Naive B cell (primary cell): Measurements from ENCODE around the gene TRIP12. TPM values are rescaled to one million over a fixed set of nuclear protein-coding genes. Genes with fewer than 3 reads are reported as not detected.
A peak's percentile ranks its signal among the peaks of the same experiment; 100 is the strongest.

Experiments
- ATAC-seq, 2 donors: fragments of 150-1000 bp; cut with Tn5 transposase; 2 replicates each; pipeline ENCODE4 v1.10.0; 2021; ENCODE audit warnings: low read depth in 2 of 2, mild to moderate bottlenecking in 2 of 2, moderate library complexity in 2 of 2
- DNase-seq: peaks from one replicate; pipeline ENCODE4 v3.0.0; 2022
- H3K27ac Mint-ChIP-seq, 6 donors: one replicate each; pipeline ENCODE4 v1.8.0; 2020 to 2022; ENCODE audit warnings: mild to moderate bottlenecking in 6 of 6, mixed read lengths in 6 of 6, moderate library complexity in 5 of 6, inconsistent platforms in 2 of 6
- H3K27me3 Mint-ChIP-seq, 3 donors: one replicate each; pipeline ENCODE4 v1.8.0; 2021 to 2022; ENCODE audit warnings: mixed read lengths in 3 of 3, mild to moderate bottlenecking in 1 of 3
- H3K36me3 Mint-ChIP-seq, 2 donors: one replicate each; pipeline ENCODE4 v1.8.0; 2020 to 2022; ENCODE audit warnings: mixed read lengths in 2 of 2, inconsistent platforms in 1 of 2, mild to moderate bottlenecking in 1 of 2
- H3K4me1 Mint-ChIP-seq, 3 donors: one replicate each; pipeline ENCODE4 v1.8.0; 2020 to 2022; ENCODE audit warnings: mixed read lengths in 3 of 3, inconsistent platforms in 1 of 3, mild to moderate bottlenecking in 1 of 3, moderate library complexity in 1 of 3
- H3K4me3 Mint-ChIP-seq, 8 donors: one replicate each; pipeline ENCODE4 v1.8.0; 2020 to 2022; ENCODE audit warnings: mild to moderate bottlenecking in 8 of 8, mixed read lengths in 8 of 8, moderate library complexity in 8 of 8, inconsistent platforms in 2 of 8
- H3K9me3 Mint-ChIP-seq, 7 donors: one replicate each; pipeline ENCODE4 v1.8.0; 2020 to 2022; ENCODE audit warnings: mixed read lengths in 7 of 7, mild to moderate bottlenecking in 5 of 7, inconsistent platforms in 2 of 7, moderate library complexity in 1 of 7
- polyA plus RNA-seq, 6 donors: library from polyadenylated mRNA; unstranded; fragments of 300-500 nt; fragmentation: Illumina TruSeq; gene quantifications; one replicate each; pipeline ENCODE4 v1.2.3, GENCODE V29; 2021; ENCODE audit warnings: low read depth in 6 of 6

TRIP12 gene
- polyA plus RNA-seq, 6 donors from 2014 or later: 20.0 to 64.5 (median 46.1) TPM

DNA sequence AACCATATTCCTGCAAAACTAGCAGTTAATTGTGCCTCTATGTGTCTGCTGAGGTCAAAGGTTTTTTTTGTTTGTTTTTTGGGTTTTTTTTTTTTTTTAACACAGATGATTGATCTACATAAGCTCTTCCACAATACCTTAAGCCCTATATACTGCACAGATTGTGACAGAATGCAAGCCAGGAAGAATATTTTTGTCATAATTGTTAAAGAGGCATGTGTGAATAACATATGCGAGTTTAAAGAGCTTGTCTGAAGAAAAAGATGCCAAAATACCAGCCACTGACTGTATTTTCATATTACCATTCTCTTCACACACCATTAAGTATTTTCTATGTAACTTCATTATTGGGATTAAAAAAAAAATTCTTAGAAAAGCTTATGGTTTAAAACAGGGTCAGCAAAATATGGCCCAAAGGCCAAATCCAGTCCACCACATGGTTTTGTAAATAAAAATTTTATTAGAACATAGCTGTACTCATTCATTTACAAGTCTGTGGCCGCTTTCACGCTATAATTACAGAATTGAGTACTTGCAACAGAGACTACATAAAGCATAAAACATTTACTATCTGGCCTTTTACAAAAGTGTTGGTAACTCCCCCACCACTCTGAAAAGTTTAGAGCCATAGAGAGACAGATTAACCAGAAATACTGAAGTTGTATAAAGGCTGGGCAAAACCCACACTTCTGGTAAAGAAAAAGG is 89.9 kb downstream of the TRIP12 start:
- no peak for DNase-seq
- no peak for ATAC-seq
- Mint-ChIP-seq H3K9me3 (peaks cover 0 to 2% (median 0%) of the 10 kb centered on the region in 7 donors), H3K36me3 (peaks cover 10 to 15% of the 10 kb centered on the region in 2 donors), H3K27me3 (no peaks in the 10 kb centered on the region), H3K4me1 (no peaks in the 10 kb centered on the region), H3K27ac (peak overlapping the region in 1 of 6 donors; percentile 31), H3K4me3 (no peak overlapping the region)

GRCh38 chr2:229825476-229825875 is 96.3 kb downstream of the TRIP12 start:
- H3K36me3 Mint-ChIP-seq: peaks cover 35 to 45% of the 10 kb centered on the region in 2 donors
- ATAC-seq: no peak
- DNase-seq: no peak
- no peak overlapping the region for H3K4me3 Mint-ChIP-seq
- H3K27ac Mint-ChIP-seq: peak overlapping the region in 1 of 6 donors; percentile 54
- H3K4me1 Mint-ChIP-seq: peaks cover 0 to 6% (median 0%) of the 10 kb centered on the region in 3 donors
- H3K27me3 Mint-ChIP-seq: no peaks in the 10 kb centered on the region
- peaks cover 0 to 8% (median 5%) of the 10 kb centered on the region in 7 donors for H3K9me3 Mint-ChIP-seq

- Mint-ChIP-seq H3K4me3 (no peak overlapping the region), H3K36me3 (peaks cover 25 to 37% of the 10 kb centered on the region in 2 donors), H3K4me1 (peaks cover 4 to 14% (median 5%) of the 10 kb centered on the region in 3 donors), H3K9me3 (peaks cover 0 to 8% (median 5%) of the 10 kb centered on the region in 7 donors), H3K27ac (peak overlapping the region in 1 of 6 donors; percentile 82), H3K27me3 (no peaks in the 10 kb centered on the region)
- ATAC-seq (no peak), DNase-seq (no peak)
Observed at GRCh38 chr2:229821316-229821715, 100.5 kb downstream of the TRIP12 start.

GRCh38 chr2:229818230-229818629 is 103.6 kb downstream of the TRIP12 start:
- Mint-ChIP-seq H3K4me1 (peaks cover 4 to 14% (median 5%) of the 10 kb centered on the region in 3 donors), H3K27ac (peak overlapping the region in 1 of 6 donors; percentile 26), H3K9me3 (no peaks in the 10 kb centered on the region), H3K36me3 (peaks cover 0 to 19% of the 10 kb centered on the region in 2 donors), H3K27me3 (no peaks in the 10 kb centered on the region), H3K4me3 (no peak overlapping the region)
- no peak for ATAC-seq
- DNase-seq: no peak

GRCh38 chr2:229815858-229816257 is 106.0 kb downstream of the TRIP12 start:
- H3K27me3 Mint-ChIP-seq: no peaks in the 10 kb centered on the region
- H3K27ac Mint-ChIP-seq: peak overlapping the region in 1 of 6 donors; percentile 11
- peaks cover 4 to 7% (median 5%) of the 10 kb centered on the region in 3 donors for H3K4me1 Mint-ChIP-seq
- H3K4me3 Mint-ChIP-seq: no peak overlapping the region
- H3K9me3 Mint-ChIP-seq: no peaks in the 10 kb centered on the region
- ATAC-seq (no peak), DNase-seq (no peak)
- peaks cover 0 to 6% of the 10 kb centered on the region in 2 donors for H3K36me3 Mint-ChIP-seq

GRCh38 chr2:229815342-229815741 is 106.5 kb downstream of the TRIP12 start:
- peaks cover 4 to 7% (median 5%) of the 10 kb centered on the region in 3 donors for H3K4me1 Mint-ChIP-seq
- peaks cover 0 to 8% of the 10 kb centered on the region in 2 donors for H3K36me3 Mint-ChIP-seq
- no peaks in the 10 kb centered on the region for H3K27me3 Mint-ChIP-seq
- no peaks in the 10 kb centered on the region for H3K9me3 Mint-ChIP-seq
- H3K27ac Mint-ChIP-seq: peak overlapping the region in 1 of 6 donors; percentile 11
- DNase-seq: no peak
- ATAC-seq: no peak
- H3K4me3 Mint-ChIP-seq: no peak overlapping the region

DNA sequence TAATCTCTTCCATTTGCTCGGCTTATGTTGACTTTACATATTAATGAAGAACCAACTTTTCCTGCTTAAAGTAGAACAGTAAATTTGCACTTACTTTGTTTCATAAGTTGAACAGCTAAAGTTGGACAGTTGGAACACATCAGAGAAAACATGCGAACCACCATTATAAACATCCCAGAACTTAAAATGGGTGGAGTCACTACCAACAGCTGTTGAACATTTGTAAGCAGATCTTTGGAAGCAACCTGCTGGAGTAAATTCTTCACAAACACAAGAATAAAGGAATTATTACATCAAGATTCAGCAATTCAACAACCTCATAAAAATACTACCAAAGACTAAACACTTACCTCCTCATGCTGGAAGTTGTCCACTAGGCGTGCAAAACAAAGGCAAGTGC is 111.0 kb downstream of the TRIP12 start:
- Mint-ChIP-seq H3K27ac (no peak overlapping the region), H3K27me3 (no peaks in the 10 kb centered on the region)

DNA sequence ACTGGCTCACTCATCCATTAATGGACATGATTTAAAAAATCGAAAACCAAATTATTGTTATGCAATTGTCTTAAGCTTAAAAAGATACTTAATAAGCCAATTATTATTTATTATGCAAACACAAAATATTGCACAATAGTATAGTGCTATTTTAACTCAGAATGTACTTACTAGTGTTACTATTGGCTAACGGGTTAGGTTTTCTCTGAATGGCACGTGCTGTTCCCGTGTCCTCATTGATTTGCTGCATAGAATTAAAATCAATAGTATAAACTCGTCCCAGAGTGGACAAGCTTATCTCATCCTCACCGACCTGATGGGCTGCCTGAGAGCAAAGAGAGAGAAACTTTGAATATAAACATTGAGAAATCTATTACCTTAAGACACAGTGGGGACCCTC is 116.2 kb downstream of the TRIP12 start:
- Mint-ChIP-seq H3K27ac (peak overlapping the region in 1 of 6 donors; percentile 39), H3K4me3 (no peak overlapping the region), H3K9me3 (no peaks in the 10 kb centered on the region), H3K27me3 (no peaks in the 10 kb centered on the region), H3K4me1 (no peaks in the 10 kb centered on the region), H3K36me3 (peaks cover 0 to 15% of the 10 kb centered on the region in 2 donors)
- no peak for ATAC-seq
- no peak for DNase-seq

More for the DNA sequence above, 111.0 kb downstream of the TRIP12 start:
- Mint-ChIP-seq H3K4me1 (no peaks in the 10 kb centered on the region), H3K36me3 (peaks cover 0 to 14% of the 10 kb centered on the region in 2 donors), H3K4me3 (no peak overlapping the region), H3K9me3 (no peaks in the 10 kb centered on the region)
- ATAC-seq (no peak), DNase-seq (no peak)

- H3K27ac Mint-ChIP-seq: peak overlapping the region in 1 of 6 donors; percentile 53
- no peaks in the 10 kb centered on the region for H3K27me3 Mint-ChIP-seq
- DNase-seq (no peak), ATAC-seq (no peak)
- no peaks in the 10 kb centered on the region for H3K9me3 Mint-ChIP-seq
- H3K36me3 Mint-ChIP-seq: peaks cover 0 to 25% of the 10 kb centered on the region in 2 donors
- no peak overlapping the region for H3K4me3 Mint-ChIP-seq
- H3K4me1 Mint-ChIP-seq: no peaks in the 10 kb centered on the region
Observed at GRCh38 chr2:229802785-229803184, 119.0 kb downstream of the TRIP12 start.

- peak; percentile 48 to 67 for ATAC-seq
- H3K27ac Mint-ChIP-seq: no peak overlapping the region
- DNase-seq: peak; percentile 42
- H3K4me3 Mint-ChIP-seq: no peak overlapping the region
- H3K9me3 Mint-ChIP-seq: no peaks in the 10 kb centered on the region
- H3K27me3 Mint-ChIP-seq: no peaks in the 10 kb centered on the region
- no peaks in the 10 kb centered on the region for H3K4me1 Mint-ChIP-seq
- peaks cover 0 to 27% of the 10 kb centered on the region in 2 donors for H3K36me3 Mint-ChIP-seq
Observed at GRCh38 chr2:229800997-229801754, 120.6 kb downstream of the TRIP12 start.

DNA sequence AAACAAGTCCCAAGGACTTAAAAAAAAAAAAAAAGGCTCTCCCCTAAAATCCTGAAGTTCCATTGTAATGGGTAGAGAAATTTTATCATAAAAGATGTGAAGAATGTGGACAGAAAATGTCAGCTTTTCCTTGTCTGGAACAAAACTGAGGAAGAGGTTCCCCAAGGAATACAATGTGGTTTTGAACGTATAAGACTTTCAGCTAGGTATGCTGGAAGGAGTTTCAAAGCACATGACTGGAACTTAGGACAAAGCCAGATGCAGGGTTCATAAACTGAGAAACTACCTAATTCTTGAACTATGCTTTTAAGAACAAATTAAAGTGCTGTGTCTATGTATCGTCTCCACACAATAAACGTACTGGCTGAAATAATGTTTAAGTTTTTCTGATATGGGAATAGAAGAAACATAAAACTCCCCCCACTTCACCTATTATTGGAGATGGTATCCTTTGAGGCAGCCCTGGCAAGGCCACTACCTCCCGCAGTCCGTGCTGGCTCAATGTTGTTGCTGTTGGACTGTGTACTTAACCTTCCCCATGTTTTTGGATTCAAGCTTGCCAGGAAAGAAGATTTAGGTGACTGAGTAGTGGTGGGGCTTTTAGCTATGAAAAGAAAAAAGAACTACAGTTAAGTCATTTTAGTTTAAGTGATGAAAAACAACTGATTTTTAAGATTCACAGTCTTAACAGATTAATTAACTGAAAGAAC is 123.2 kb downstream of the TRIP12 start:
- Mint-ChIP-seq H3K36me3 (peaks cover 0 to 23% of the 10 kb centered on the region in 2 donors), H3K27me3 (no peaks in the 10 kb centered on the region), H3K4me3 (no peak overlapping the region), H3K27ac (peak overlapping the region in 2 of 6 donors; percentile 42 to 66), H3K9me3 (no peaks in the 10 kb centered on the region), H3K4me1 (no peaks in the 10 kb centered on the region)
- DNase-seq: no peak
- ATAC-seq: no peak

- H3K36me3 Mint-ChIP-seq: peaks cover 17 to 34% of the 10 kb centered on the region in 2 donors
- ATAC-seq: no peak
Observed at GRCh38 chr2:229795058-229795457, 126.8 kb downstream of the TRIP12 start.

DNA sequence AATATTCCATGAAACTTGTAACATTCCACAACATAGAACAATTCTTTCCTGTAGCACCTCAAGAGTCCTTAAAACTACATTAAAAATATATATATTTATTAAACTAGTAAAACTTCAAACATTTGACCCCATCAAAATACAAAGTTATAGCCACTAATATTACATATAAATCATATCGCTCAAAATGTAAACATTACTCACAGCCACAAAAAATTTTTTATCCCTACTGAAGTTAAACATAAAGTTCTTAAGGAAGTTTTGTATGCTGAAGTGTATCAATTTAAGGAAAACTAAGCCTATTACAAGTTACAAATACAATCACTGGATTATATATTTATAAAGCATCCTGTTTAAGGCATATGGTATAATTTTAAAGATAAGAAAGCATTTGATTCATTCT is 127.2 kb downstream of the TRIP12 start:
- ATAC-seq (no peak), DNase-seq (no peak)
- Mint-ChIP-seq H3K4me1 (no peaks in the 10 kb centered on the region), H3K27ac (no peak overlapping the region), H3K9me3 (no peaks in the 10 kb centered on the region), H3K36me3 (peaks cover 17 to 37% of the 10 kb centered on the region in 2 donors), H3K4me3 (no peak overlapping the region), H3K27me3 (no peaks in the 10 kb centered on the region)

More at GRCh38 chr2:229795058-229795457, 126.8 kb downstream of the TRIP12 start:
- no peak overlapping the region for H3K4me3 Mint-ChIP-seq
- H3K27me3 Mint-ChIP-seq: no peaks in the 10 kb centered on the region
- H3K4me1 Mint-ChIP-seq: no peaks in the 10 kb centered on the region
- H3K27ac Mint-ChIP-seq: no peak overlapping the region
- DNase-seq: no peak
- H3K9me3 Mint-ChIP-seq: no peaks in the 10 kb centered on the region
